HG03196 (cell line): ENCODE data around the gene SLC35E1.

ENCODE experiments used
- ATAC-seq: cut with Tn5 transposase; IDR thresholded peaks from one replicate; pipeline ENCODE4 v1.9.1; 2021; ENCODE audit not compliant: unreplicated experiment

SLC35E1 gene

DNA sequence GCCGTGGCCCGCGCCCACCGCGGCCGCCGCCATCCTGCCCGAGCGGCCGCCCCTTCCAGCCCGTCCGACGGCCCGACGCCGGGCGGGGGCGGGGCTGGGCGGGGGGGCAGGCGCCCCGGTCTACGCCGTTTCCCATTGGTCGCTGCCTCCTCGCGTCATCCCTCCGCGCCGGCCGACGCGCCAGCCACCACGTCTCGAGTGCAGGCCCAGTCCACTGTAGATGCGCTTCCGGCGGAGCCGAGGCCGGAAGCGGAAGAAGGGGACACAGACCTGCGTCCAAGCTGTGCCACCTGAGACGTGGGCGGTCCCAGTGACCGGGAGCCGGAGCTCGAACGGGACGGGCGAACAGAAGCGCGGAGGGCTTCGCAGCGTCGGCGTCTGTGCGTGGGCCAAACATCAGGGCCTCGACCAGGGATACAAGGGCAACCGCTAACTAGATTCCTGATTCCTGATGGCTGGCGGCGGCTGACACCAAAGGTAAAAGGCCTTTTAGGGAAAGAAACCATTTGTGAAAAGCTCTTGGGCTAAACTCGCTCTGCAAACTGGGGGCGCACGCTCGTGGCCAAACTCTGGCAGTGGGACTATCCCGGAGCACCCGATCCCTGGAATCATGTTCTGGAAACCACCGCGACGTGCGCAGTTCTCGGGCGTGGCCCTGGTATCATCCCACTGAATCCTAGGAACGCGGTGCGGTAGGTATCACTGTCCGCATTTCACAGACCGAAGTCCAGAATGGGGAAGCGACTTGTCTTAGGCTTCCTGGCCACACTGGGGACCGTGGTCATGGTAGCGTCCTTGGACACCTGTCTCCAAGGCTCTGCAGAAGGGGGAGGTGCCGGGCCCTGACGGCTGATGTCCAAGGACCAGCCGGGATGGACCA is at the start of gene SLC35E1:
TSS of gene SLC35E1 (minus strand) at position 84 of the 880 bp plus-strand sequence. CDS start at position 33, 51 bp downstream.
- peak; percentile 74 for ATAC-seq

DNA sequence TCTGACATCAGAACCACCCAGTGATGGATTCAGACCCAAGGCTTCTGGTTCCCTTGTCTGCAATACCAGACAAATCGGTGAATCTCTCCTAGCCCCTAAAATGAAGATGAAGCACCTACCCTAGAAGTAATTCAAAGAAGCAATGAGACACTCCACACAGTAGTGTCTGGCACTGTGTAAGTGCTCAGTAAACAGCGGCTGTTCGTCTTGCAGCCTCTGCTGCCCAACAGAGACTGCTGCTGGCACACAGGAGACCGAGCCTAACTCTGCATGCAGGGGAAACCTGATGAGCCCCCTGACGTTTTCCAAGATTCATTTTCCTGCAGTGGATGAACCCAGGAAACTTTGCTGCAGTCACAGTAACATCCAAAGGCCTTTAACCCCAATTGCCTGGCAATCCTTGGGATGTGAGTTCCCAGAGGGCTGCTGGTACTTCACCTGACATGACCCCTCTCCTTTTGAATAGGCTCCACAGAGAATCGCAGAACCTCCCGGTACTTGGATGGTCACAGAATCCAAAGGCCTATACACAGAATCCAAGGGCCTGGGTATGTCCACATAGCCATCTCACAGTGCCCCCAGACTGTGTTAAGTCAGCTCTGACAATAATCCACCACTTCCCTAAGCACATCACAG is 49.1 kb upstream of the SLC35E1 start:
- no peak for ATAC-seq

GRCh38 chr19:16620584-16620983 is 48.4 kb upstream of the SLC35E1 start:
- no peak for ATAC-seq

DNA sequence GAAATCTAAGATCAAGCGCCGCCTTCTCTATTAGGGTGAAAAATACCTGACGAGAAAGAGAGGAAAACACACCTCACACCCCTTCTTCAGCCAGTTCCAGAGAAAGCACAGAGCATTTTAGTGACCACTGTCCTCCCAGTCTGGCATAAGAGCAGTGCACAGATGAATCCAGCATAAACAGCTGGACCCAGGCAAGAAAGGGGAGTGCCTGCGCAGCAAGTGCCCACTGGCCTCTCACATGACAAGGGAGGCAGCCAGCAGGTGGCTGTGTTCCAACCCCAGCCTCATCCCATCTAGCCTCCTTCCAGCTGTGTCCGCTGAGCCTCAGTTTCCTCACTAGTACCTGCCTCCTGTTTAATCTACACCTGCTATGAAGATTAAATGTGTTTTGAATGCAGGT is 47.8 kb upstream of the SLC35E1 start:
- ATAC-seq: no peak

DNA sequence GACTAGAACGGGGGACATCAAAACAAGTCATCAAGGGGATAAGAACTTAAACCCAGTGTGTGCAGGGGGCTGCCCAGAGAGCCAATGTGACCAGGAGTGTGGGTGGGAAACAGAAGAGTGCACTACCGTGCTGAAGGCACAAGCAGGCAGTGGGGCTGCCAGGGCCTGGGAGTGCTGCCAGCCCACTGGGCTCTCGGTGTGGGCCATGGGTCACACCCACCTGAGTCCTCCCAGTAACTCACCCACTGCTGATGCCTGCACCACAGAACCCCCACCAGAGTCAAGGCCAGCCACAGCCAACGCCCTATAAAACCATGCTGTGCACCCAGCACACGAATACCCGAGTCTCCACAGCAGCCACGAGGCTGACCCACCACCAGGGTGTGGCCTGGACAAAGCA is 47.2 kb upstream of the SLC35E1 start:
- no peak for ATAC-seq

DNA sequence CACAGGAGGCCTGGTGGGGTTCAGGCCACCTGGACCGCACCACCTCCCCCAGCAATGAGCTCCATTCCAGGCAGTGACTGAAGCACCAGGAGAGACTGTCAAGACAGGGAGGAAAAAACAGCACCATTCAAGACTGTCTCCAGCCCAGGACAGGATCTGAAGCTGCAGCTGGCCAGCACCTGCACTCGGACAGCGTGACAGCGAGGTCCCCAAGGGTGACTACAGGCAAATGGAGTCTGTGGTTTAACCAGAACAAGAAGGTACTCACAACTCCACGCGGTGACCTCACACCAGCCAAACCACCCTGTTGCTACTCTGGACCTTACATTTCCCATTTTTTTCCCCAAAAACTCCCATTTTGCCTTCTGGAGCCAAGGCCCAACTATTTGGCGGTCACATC is 46.0 kb upstream of the SLC35E1 start:
- no peak for ATAC-seq

DNA sequence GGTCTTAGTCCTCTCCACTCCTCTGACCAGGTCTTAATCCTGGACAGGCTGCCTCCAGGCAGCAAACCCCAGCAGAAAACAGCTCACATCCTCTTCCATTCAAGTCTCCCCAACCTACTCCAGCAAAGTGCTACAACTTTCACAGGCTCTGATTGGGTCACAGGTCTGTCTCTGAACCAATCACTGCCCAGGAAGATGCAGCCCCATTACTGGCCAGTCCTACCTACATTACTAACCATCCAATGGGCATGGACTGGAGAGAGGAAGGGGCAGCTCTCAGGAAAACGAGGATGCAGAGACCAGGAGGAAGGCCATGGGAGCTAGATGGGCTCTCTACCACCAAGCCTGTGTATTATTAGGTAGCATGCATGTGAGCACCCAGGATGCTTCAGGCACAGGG is 43.6 kb upstream of the SLC35E1 start:
- no peak for ATAC-seq

DNA sequence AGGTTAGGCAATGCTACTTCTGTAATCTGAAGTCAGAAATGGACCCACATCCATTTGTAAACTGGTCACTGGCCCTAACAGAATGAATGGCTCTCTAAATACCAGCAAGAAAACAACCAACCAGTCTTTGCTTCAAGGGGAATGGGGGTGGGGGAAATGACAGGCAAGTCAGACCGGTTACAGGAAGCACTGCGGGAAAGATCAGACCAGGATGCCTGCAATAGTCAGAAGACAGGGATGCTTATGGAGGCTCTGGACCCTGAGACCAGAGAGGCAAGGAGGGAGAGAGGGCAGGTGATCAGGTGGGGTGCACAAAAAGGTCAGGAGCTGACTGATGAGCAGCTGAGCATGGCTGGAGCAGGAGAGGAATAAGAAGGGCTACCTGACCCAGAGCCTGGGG is 42.7 kb upstream of the SLC35E1 start:
- ATAC-seq: no peak

- no peak for ATAC-seq
These were observed 41.6 kb upstream of the SLC35E1 start for GRCh38 chr19:16613841-16614240.

- ATAC-seq: no peak
These were observed 40.4 kb upstream of the SLC35E1 start for GRCh38 chr19:16612636-16613035.

- no peak for ATAC-seq
These were observed 38.9 kb upstream of the SLC35E1 start for GRCh38 chr19:16611121-16611520.

DNA sequence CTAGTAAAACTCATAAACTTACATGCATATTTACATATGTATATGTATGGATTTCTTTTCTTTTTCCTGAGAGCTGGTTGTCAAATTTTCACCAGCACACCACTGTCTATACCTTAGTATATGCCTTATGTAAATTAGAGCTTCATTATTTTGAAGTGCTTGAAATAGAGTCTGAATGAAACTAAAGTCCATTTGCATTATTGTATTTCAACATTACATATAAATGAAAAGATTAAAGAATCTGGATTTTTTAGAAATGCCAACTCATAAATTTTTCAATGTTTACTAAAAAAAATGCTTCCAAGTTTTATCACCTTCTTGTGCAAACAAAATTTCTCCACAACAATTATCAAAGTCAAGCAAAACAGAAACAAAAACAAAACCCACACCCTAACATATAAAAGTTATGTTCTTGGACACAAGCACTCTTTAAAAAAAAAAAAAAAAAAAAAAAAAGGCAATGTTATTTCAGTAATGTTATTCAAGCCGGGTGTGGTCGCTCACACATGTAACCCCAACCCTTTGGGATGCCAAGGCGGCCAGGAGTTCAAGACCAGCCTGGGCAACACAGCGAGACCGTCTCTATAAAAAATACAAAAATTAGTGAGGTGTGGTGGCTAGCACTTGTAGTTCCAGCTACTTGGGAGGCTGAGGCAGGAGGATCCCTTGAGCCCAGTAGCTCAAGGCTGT is 37.4 kb upstream of the SLC35E1 start:
- ATAC-seq: no peak

- ATAC-seq: no peak
These were observed 36.1 kb upstream of the SLC35E1 start for GRCh38 chr19:16608290-16608739.

GRCh38 chr19:16607819-16608218 is 35.6 kb upstream of the SLC35E1 start:
- no peak for ATAC-seq

DNA sequence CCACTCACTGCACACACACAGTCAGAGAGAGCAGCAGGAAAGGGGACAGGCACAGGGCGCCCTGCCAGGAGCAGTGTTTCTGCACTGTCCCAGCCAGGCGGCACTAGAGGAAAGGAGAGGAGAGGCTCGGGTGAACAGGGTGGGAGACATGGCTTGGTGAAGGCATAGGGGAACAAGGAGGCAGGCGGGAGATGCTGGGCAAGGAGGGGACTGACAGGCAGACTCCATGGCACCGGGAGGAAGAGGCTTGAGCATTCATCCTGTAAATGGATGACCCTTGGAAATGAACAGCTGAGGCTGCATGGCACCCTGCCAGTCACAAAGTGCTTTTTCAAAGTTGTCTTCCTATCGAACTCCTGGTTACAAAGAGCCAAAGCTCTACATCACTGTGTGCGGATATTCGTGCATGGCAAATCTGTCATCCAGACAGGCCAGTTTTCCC is 33.4 kb upstream of the SLC35E1 start:
- no peak for ATAC-seq

DNA sequence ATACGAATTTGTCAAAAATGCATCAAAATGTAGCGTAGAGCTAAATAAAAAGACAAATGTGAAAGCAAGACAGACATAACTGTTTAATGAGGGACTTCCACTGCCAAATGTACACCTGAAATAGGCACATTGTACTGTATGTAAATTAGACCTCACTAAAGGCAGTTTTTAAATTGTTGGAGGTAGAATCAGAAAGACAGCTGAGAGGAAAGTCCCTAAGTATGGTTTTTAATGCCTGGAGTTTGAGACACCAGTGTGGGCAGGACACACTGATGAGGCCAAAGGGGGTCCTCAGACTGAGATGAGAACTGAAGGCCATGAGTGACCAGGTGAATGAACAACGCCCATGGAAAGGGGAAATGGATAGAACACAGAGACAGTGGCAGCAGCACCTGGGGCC is 32.9 kb upstream of the SLC35E1 start:
- ATAC-seq: no peak

DNA sequence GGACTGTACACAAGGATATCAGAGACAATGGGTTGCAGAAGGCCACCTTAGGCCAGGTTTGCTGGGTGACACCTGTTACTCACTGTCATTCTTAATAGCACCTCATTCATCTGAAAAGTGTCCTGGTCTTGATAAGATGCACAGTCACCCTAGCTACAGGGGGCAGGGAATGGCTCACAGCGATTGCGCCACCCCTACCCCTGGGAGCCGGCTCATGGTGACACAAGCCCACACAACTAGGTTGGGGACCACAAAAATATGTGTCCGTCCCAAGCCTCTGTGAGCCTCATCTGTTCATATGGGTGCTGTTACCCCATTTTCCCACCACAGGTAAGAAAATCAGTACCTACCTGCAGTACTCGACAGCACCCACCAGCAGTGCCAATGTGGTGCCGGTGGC is 32.4 kb upstream of the SLC35E1 start:
- no peak for ATAC-seq

GRCh38 chr19:16603090-16603489 is 30.9 kb upstream of the SLC35E1 start:
- ATAC-seq: no peak

DNA sequence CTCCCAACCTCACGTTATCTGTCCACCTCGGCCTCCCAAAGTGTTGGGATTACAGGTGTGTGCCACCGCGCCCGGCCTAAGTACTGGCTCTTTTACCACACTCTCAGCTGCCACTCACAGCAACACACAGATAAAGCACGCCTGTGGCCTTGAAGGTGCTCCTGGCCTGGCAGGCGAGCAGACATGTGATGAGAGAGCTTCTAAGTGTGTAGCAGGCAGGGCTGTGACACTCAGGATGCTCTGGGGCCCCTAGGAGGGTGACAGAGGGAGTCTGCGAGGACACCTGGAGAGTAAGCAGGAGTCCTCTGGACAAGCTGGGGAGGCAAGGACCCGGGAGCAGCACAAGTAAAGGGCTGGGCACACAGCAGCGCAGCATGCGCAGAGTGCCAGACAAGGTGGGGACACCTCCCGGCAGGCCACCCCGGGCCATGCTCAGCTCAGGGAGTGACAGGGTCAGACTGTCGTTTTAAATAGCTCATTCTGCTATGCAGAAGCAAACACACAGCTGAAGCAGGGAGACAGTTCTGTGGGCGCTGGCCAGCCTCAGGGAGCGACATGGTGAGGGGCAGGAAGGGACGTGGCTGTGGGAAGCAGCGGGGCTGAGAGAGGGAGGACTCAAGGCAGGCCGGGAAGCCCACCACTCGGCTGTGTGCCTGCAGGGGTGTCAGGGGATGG is 29.3 kb upstream of the SLC35E1 start:
- no peak for ATAC-seq

DNA sequence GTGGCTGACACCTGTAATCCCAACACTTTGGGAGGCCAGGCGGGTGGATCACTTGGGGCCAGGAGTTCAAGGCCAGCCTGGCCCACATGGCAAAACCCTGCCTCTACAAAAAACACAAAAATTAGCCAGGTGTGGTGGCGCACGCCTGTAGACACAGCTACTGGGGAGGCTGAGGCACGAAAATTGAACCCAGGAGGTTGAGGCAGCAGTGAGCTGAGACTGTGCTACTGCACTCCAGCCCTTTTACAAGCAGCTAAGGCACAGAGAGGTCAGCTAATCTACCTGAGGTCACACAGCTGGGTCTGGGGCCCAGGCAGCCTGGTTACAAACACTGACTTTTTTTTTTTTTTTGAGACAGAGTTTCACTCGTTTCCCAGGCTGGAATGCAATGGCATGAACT is 28.6 kb upstream of the SLC35E1 start:
- no peak for ATAC-seq

DNA sequence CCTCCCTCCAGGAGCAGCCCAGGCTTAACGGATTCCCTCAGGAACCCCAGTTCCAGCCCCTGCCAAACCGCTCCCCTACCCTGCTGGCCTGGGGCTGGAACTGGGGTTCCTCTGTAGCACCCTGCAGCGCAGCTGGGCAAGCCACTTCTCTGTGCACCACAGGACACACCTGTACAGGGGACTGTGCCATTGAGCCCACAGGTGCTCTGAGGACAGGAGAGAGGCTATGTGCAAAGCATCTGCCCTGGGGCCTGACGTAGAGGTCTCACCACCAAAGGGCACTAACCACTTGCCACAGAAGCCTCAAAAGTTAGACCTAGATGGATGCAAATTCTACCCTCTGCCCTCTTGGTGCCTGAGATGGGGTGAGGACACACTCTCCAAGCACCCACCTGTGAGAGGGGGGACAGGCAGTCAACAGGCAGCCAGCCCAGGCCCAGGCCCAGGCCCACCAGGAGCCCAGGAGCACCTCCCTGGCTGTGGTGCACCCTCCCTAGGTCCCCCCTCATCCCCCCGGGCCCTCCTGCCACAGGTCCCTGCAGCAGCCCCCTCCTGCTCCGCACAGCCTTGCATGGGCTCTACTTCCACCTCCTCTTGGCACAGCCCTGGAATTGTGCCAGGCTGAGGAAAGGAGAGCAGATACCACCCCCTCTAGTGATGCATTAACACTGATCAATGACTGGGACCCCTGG is 27.6 kb upstream of the SLC35E1 start:
- no peak for ATAC-seq
